ENCODE results near the gene FNIP2.
"Not testable (repeated sequence)": the region's sequence is repeated elsewhere in the genome, so short reads cannot be mapped to it uniquely, and the experiment has no call there.

GRCh38 chr4:158809208-158809607 is 40.4 kb downstream of the FNIP2 start:
- TF ChIP-seq MXI1 (IDR thresholded peaks at IDR 0.05; ENCODE audit: low read depth, low read length); MAX (CRISPR knock-in tag; IDR thresholded peaks at IDR 0.05); REST (IDR thresholded peaks at IDR 0.05; ENCODE audit: borderline replicate concordance); REST (CRISPR knock-in tag; IDR thresholded peaks at IDR 0.05; ENCODE audit: low read depth); HDAC6 (IDR thresholded peaks at IDR 0.05; ENCODE audit: low read depth, low read length); CTCF (IDR thresholded peaks at IDR 0.05 in 2 of 3, conservative IDR thresholded peaks at IDR 0.05 in 1 of 3; ENCODE audit: insufficient read depth in 2 of 3, low read depth in 1 of 3, low read length in 3 of 3); SMAD2 (IDR thresholded peaks at IDR 0.05; ENCODE audit: low read depth, low read length); MXD1 (CRISPR knock-in tag; IDR thresholded peaks at IDR 0.05; ENCODE audit: borderline replicate concordance, poor library complexity, severe bottlenecking); ARID1B (IDR thresholded peaks at IDR 0.05): not testable (repeated sequence)

Data from K562 (cell line).